NCI-H2107 (cell line): ENCODE measurements around the gene PARP1.

Source experiments
- DNase-seq: peaks from one replicate; lab custom pipeline; 2025; lab: John Stamatoyannopoulos, UW

Gene PARP1

GRCh38 chr1:226405411-226405988 is 2.4 kb downstream of the PARP1 start:
- DNase-seq, result no peak

GRCh38 chr1:226404904-226405222 is 3.0 kb downstream of the PARP1 start:
- no peak for DNase-seq

- DNase-seq, result no peak
Observed at GRCh38 chr1:226404063-226404903, 3.6 kb downstream of the PARP1 start.

GRCh38 chr1:226403201-226404034 is 4.5 kb downstream of the PARP1 start:
- DNase-seq, result no peak

- no peak for DNase-seq
Observed at GRCh38 chr1:226402739-226403165, 5.1 kb downstream of the PARP1 start.

GRCh38 chr1:226401355-226402303 is 6.3 kb downstream of the PARP1 start:
- DNase-seq, result no peak

GRCh38 chr1:226400519-226401354 is 7.2 kb downstream of the PARP1 start:
- DNase-seq, result no peak

GRCh38 chr1:226397955-226398636 is 9.8 kb downstream of the PARP1 start:
- DNase-seq, result no peak

- no peak for DNase-seq
Observed at GRCh38 chr1:226397011-226397926, 10.6 kb downstream of the PARP1 start.

- DNase-seq, result no peak
Observed at GRCh38 chr1:226395753-226396152, 12.1 kb downstream of the PARP1 start.

GRCh38 chr1:226394462-226394861 is 13.4 kb downstream of the PARP1 start:
- DNase-seq, result no peak

- DNase-seq, result no peak
Observed at GRCh38 chr1:226390681-226391080, 17.2 kb downstream of the PARP1 start.

GRCh38 chr1:226388131-226388530 is 19.8 kb downstream of the PARP1 start:
- no peak for DNase-seq

GRCh38 chr1:226384717-226385116 is 23.2 kb downstream of the PARP1 start:
- DNase-seq, result no peak

- no peak for DNase-seq
Observed at GRCh38 chr1:226384040-226384439, 23.9 kb downstream of the PARP1 start.

- no peak for DNase-seq
Observed at GRCh38 chr1:226382030-226382429, 25.9 kb downstream of the PARP1 start.

- DNase-seq, result no peak
Observed at GRCh38 chr1:226381226-226381998, 26.5 kb downstream of the PARP1 start.

GRCh38 chr1:226378071-226378470 is 29.8 kb downstream of the PARP1 start:
- DNase-seq, result no peak
